ENCODE data around the gene ENAH. TPM values are rescaled to one million over a fixed set of nuclear protein-coding genes. Genes with fewer than 3 reads are reported as not detected.

Gene ENAH
- total RNA-seq, 2 donors from 2014 or later = 50.5 to 59.5 TPM

Other genes starting within 250 kb of the ENAH start
- 10 to 100 TPM; 10.5 to 15.3 TPM for gene LBR, start 225.1 kb downstream of the ENAH start, total RNA-seq
- 100 to 1,000 TPM; 143 to 216 TPM for gene SRP9, start 124.7 kb upstream of the ENAH start, total RNA-seq
- gene EPHX1, start 157.0 kb upstream of the ENAH start, total RNA-seq = 10 to 100 TPM; 57.7 to 66.0 TPM
- gene TMEM63A, start 229.3 kb upstream of the ENAH start, total RNA-seq = 10 to 100 TPM; 16.0 to 19.0 TPM
- under 1 TPM in 1 of 2 donors, not detected in 1; 0.35 TPM for gene LEFTY1, start 236.0 kb upstream of the ENAH start, total RNA-seq